RWPE1 (cell line): Measurements from ENCODE around the gene PHACTR3.

Experiments
- CTCF ChIA-PET: fragments of 350-600 bp; sonication (Branson Sonifier 250); formaldehyde crosslinking; extraction: SDS; loops from one replicate; lab custom pipeline; 2021; lab: Yijun Ruan, JAX
- POLR2A ChIA-PET: fragments of 400-600 bp; formaldehyde crosslinking; extraction: SDS; loops from one replicate; lab custom pipeline; 2020; ENCODE audit warnings: antibody characterized with exemption; ENCODE audit not compliant: low non-redundant PET; lab: Yijun Ruan, JAX
- DNase-seq: peaks from one replicate; pipeline ENCODE4 v3.0.0; 2012; ENCODE audit warnings: low spot score
- H3K27ac ChIP-seq: fragments of 450-650 bp; 2 replicates; pipeline ENCODE4 v1.5.1; 2017
- CTCF ChIP-seq: fragments of 450-650 bp; conservative IDR thresholded peaks from 2 replicates; pipeline ENCODE4 v1.5.1; 2017; ENCODE audit warnings: low read depth, mild to moderate bottlenecking

The PHACTR3 gene

GRCh38 chr20:59667131-59667530 is 62.8 kb downstream of the PHACTR3 start:
- DNase-seq: no peak
- H3K27ac ChIP-seq: no peak overlapping the region
- TF ChIP-seq CTCF: no peak
- CTCF ChIA-PET: no interaction called here
- POLR2A ChIA-PET: no interaction called here

- DNase-seq: no peak
- ChIA-PET CTCF (no interaction called here), POLR2A (no interaction called here)
- H3K27ac ChIP-seq: no peak overlapping the region
- no peak for TF ChIP-seq CTCF
Measured at GRCh38 chr20:59667981-59668515, 63.7 kb downstream of the PHACTR3 start.

GRCh38 chr20:59668926-59669850 is 64.8 kb downstream of the PHACTR3 start:
- TF ChIP-seq CTCF: no peak
- ChIA-PET POLR2A (no interaction called here), CTCF (interaction anchor here (0.7 kb wide), 1 partner anchor 50 kb away, joined by 5 read pairs; no protein-coding TSS in a partner anchor)
- no peak overlapping the region for H3K27ac ChIP-seq
- no peak for DNase-seq

- no peak overlapping the region for H3K27ac ChIP-seq
- TF ChIP-seq CTCF: no peak
- CTCF ChIA-PET: interaction anchor here (0.7 kb wide), 1 partner anchor 954 kb away, joined by 3 read pairs; no protein-coding TSS in a partner anchor
- POLR2A ChIA-PET: no interaction called here
- DNase-seq: no peak
Measured at GRCh38 chr20:59670786-59671492, 66.6 kb downstream of the PHACTR3 start.

GRCh38 chr20:59671661-59672471 is 67.5 kb downstream of the PHACTR3 start:
- DNase-seq: no peak
- H3K27ac ChIP-seq: no peak overlapping the region
- POLR2A ChIA-PET: no interaction called here
- no peak for TF ChIP-seq CTCF
- CTCF ChIA-PET: interaction anchor here (0.7 kb wide), 1 partner anchor 86 kb away, joined by 3 read pairs; no protein-coding TSS in a partner anchor
